ENCODE data around the gene VOPP1. TPM values are rescaled to one million over a fixed set of nuclear protein-coding genes. Genes with fewer than 3 reads are reported as not detected.

Gene VOPP1
- total and polyA plus RNA-seq, 9 of the 15 experiments (the other 6 are each of a cell fraction or from before 2014, with no cell fraction given) = 8.2 to 45.8 (median 31.2) TPM

DNA sequence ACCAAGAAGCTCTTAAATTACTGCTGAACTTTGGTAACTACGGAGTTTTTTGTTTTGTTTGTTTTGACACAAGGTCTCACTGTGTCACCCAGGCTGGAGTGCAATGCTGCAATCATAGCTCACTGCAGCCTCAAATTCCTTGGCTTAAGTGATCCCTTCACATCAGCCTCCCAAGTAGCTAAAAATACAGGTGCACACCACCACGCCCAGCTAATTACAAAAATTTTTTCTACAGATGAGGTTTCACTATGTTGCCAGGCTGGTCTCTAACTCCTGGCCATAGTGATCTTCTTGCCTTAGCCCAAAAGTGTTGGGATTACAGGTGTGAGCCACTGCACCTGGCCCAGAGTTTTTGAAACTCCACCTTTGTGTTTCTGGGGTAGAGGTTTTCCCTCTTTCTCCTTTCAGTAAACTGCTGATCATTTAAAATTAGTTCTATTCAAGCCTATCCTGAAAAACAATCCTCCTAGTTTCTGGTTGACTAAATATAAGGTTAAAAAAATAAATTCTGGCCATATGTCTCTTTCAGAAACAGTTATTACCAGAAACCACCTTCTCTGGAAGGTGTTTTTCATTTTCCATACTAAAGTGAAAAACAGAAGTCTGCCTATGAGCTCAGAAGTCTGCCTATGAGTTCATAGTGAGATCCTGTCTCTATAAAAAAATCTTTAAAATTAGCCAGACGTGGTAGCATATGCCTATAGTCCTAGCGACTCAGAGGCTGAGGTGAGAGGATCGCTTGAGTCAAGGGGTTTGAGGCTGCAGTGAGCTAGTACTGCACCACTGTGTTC is 63.9 kb downstream of the VOPP1 start:
- ATAC-seq (no peak), DNase-seq (ENCODE audit: extremely low read depth in 1 of 4, low spot score in 3 of 4) (no peak), FAIRE-seq (no peak)
- Histone ChIP-seq H3K9me3 (replicated peaks; ENCODE audit: control insufficient read depth, insufficient read depth, low read depth, low read length) (no peaks in the 10 kb centered on the region), H3K27me3 (ENCODE audit: control insufficient read depth in 2 of 2, insufficient read depth in 2 of 2, low read length in 2 of 2) (no peaks in the 10 kb centered on the region), H3K4me1 (replicated peaks in 1 of 2; ENCODE audit: control insufficient read depth in 2 of 2, insufficient read depth in 2 of 2, low read length in 2 of 2) (no peaks in the 10 kb centered on the region; a peak in 1 of 5 replicates), H3K4me3 (no peak overlapping the region), H4K20me1 (replicated peaks; ENCODE audit: control insufficient read depth, insufficient read depth, low read length) (no peaks in the 10 kb centered on the region), H3K36me3 (ENCODE audit: control insufficient read depth, insufficient read depth, low read length) (no peaks in the 10 kb centered on the region), H2AFZ (ENCODE audit: low read depth, low read length) (no peak overlapping the region), H3K27ac (ENCODE audit: extremely low read depth, low read depth, low read length) (no peak overlapping the region), H3K9me1 (ENCODE audit: control insufficient read depth, insufficient read depth, low read length) (no peaks in the 10 kb centered on the region), H3K4me2 (ENCODE audit: insufficient read depth, low read length) (no peak overlapping the region), H3K79me2 (ENCODE audit: control insufficient read depth, insufficient read depth, low read length) (no peaks in the 10 kb centered on the region), H3K9ac (ENCODE audit: insufficient read depth in 1 of 2, low read depth in 2 of 2, low read length in 2 of 2) (no peak overlapping the region)
- in situ Hi-C loops (cut with MboI) = no loop called here
- ChIA-PET CTCF (ENCODE audit: low intra/inter-chr PET ratio) (no interaction called here), POLR2A (interaction anchor here (0.9 kb wide), 1 partner anchor 29 kb away, joined by 3 read pairs; no protein-coding TSS in a partner anchor)
- TF ChIP-seq HMG20B (CRISPR knock-in tag; IDR thresholded peaks at IDR 0.05) (no peak), ZNF253 (CRISPR knock-in tag; conservative IDR thresholded peaks at IDR 0.05) (no peak), NFXL1 (CRISPR knock-in tag; IDR thresholded peaks at IDR 0.05) (no peak), ZFP30 (CRISPR knock-in tag; IDR thresholded peaks at IDR 0.05; ENCODE audit: borderline replicate concordance) (no peak), HDAC2 (IDR thresholded peaks at IDR 0.05) (no peak), ZNF586 (CRISPR knock-in tag; conservative IDR thresholded peaks at IDR 0.05) (no peak), KAT8 (IDR thresholded peaks at IDR 0.05; ENCODE audit: low read depth) (no peak), TEAD1 (CRISPR knock-in tag; IDR thresholded peaks at IDR 0.05) (no peak)
- TF ChIP-seq, protein P1, sequence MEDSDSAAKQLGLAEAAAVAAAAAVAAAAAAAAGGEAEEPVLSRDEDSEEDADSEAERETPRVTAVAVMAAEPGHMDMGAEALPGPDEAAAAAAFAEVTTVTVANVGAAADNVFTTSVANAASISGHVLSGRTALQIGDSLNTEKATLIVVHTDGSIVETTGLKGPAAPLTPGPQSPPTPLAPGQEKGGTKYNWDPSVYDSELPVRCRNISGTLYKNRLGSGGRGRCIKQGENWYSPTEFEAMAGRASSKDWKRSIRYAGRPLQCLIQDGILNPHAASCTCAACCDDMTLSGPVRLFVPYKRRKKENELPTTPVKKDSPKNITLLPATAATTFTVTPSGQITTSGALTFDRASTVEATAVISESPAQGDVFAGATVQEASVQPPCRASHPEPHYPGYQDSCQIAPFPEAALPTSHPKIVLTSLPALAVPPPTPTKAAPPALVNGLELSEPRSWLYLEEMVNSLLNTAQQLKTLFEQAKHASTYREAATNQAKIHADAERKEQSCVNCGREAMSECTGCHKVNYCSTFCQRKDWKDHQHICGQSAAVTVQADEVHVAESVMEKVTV (CRISPR knock-in tag; IDR thresholded peaks at IDR 0.05) = no peak
- 79% methylated on average over 5 of the region's 5 CpGs for WGBS (ENCODE audit: insufficient coverage, low coverage, missing lambda C conversion rate)
- intact Hi-C loops (cut with micrococcal nuclease) = no loop called here
- no TSS peak for BruUV-seq (replicated peaks)
